HepG2 (cell line): Measurements from ENCODE around the gene GPR137. TPM values are rescaled to one million over a fixed set of nuclear protein-coding genes. Genes with fewer than 3 reads are reported as not detected.

Source experiments
- AKNA ChIP-seq: sonication (generic); formaldehyde crosslinking; IDR thresholded peaks from 2 replicates; pipeline ENCODE4 v1.4.0; 2020; ENCODE audit warnings: missing genetic modification reagents, borderline replicate concordance
- CEBPG ChIP-seq: IDR thresholded peaks from 2 replicates; pipeline ENCODE4 v1.6.1; 2016
- GZF1 ChIP-seq: sonication (generic); formaldehyde crosslinking; IDR thresholded peaks from 2 replicates; pipeline ENCODE4 v1.5.1; 2020; ENCODE audit warnings: mild to moderate bottlenecking, missing genetic modification reagents
- KDM5A ChIP-seq: fragments of 200-600 bp; sonication (generic); IDR thresholded peaks from 2 replicates; pipeline ENCODE4 v1.7.0; 2018; ENCODE audit warnings: antibody characterized with exemption, mild to moderate bottlenecking, low read length, borderline replicate concordance
- MIXL1 ChIP-seq: IDR thresholded peaks from 2 replicates; pipeline ENCODE4 v1.6.1; 2016
- POLR2AphosphoS2 ChIP-seq: IDR thresholded peaks from 2 replicates; pipeline ENCODE4 v1.6.1; 2011; ENCODE audit warnings: low read depth, low read length, improper control_type of control experiment
- SPEN ChIP-seq: sonication (generic); formaldehyde crosslinking; IDR thresholded peaks from 2 replicates; pipeline ENCODE4 v1.5.1; 2020; ENCODE audit warnings: low read depth, mild to moderate bottlenecking, missing genetic modification reagents
- TFAP4 ChIP-seq: sonication (generic); IDR thresholded peaks from 2 replicates; pipeline ENCODE4 v1.6.1; 2016; ENCODE audit warnings: low read depth, borderline replicate concordance
- TGIF2 ChIP-seq: IDR thresholded peaks from 2 replicates; pipeline ENCODE4 v1.6.1; 2016; ENCODE audit warnings: control low read depth, missing compliant biosample characterization
- ZIK1 ChIP-seq: sonication (generic); formaldehyde crosslinking; IDR thresholded peaks from 2 replicates; pipeline ENCODE4 v1.5.0; 2020; ENCODE audit warnings: mild to moderate bottlenecking, low read depth, missing genetic modification reagents, borderline replicate concordance
- ZNF30 ChIP-seq: sonication (generic); formaldehyde crosslinking; IDR thresholded peaks from 2 replicates; pipeline ENCODE4 v1.5.0; 2020; ENCODE audit warnings: mild to moderate bottlenecking, missing genetic modification reagents
- ZNF367 ChIP-seq: sonication (generic); formaldehyde crosslinking; IDR thresholded peaks from 2 replicates; pipeline ENCODE4 v1.4.0; 2020; ENCODE audit warnings: missing genetic modification reagents, borderline replicate concordance
- ZNF430 ChIP-seq: sonication (generic); formaldehyde crosslinking; IDR thresholded peaks from 2 replicates; pipeline ENCODE4 v1.9.0; 2021; ENCODE audit warnings: mild to moderate bottlenecking, missing genetic modification reagents
- ZNF572 ChIP-seq: sonication (generic); formaldehyde crosslinking; IDR thresholded peaks from 2 replicates; pipeline ENCODE4 v1.5.1; 2020; ENCODE audit warnings: mild to moderate bottlenecking, missing genetic modification reagents
- ZNF660 ChIP-seq: sonication (generic); formaldehyde crosslinking; IDR thresholded peaks from 2 replicates; pipeline ENCODE4 v1.5.1; 2020; ENCODE audit warnings: mild to moderate bottlenecking, low read depth, missing genetic modification reagents, borderline replicate concordance
- ZNF839 ChIP-seq: sonication (generic); formaldehyde crosslinking; IDR thresholded peaks from 2 replicates; pipeline ENCODE4 v1.4.0; 2020; ENCODE audit warnings: missing genetic modification reagents, mild to moderate bottlenecking, borderline replicate concordance
- ZSCAN9 ChIP-seq: IDR thresholded peaks from 2 replicates; pipeline ENCODE4 v1.6.1; 2016; ENCODE audit warnings: borderline replicate concordance
- polyA plus RNA-seq, 8 experiments: library from polyadenylated mRNA; depleted of rRNA in 3 of 8; stranded (reverse) in 7 of 8; unstranded in 1 of 8; fragments of >200 nt; fragmentation: Illumina TruSeq in 4 of 8; extraction: Trizol in 4 of 8; gene quantifications; 2 replicates each; pipeline versions ENCODE4 v1.2.1 to v1.2.3, GENCODE V29; 2011 to 2016; ENCODE audit warnings: low read depth in 4 of 8, missing spikeins in 1 of 8, mixed read lengths in 1 of 8; ENCODE audit not compliant: insufficient read depth in 1 of 8
- total RNA-seq, 5 experiments: library from RNA; depleted of rRNA; stranded (reverse); fragments of >200 nt; fragmentation: Illumina TruSeq; extraction: Trizol; gene quantifications; 2 replicates each; pipeline ENCODE4 v1.2.3, GENCODE V29; 2016; ENCODE audit warnings: low read depth in 1 of 5
- TF ChIP-seq, protein P1 (sequence below): IDR thresholded peaks from 2 replicates; pipeline ENCODE4 v1.6.1; 2016; ENCODE audit warnings: low read depth, control low read depth
- TF ChIP-seq, protein P2 (sequence below): sonication (generic); formaldehyde crosslinking; IDR thresholded peaks from 2 replicates; pipeline ENCODE4 v1.4.0; 2020; ENCODE audit warnings: missing genetic modification reagents

Gene GPR137
- total and polyA plus RNA-seq, 2 of the 13 experiments (the other 11 are each of a cell fraction or from before 2014, with no cell fraction given): 8.5 to 13.2 TPM

- TF ChIP-seq AKNA (CRISPR knock-in tag) (no peak), ZNF839 (CRISPR knock-in tag) (no peak; the same call in none of the 2 replicates), CEBPG (CRISPR knock-in tag) (peak; percentile 88), ZSCAN9 (no peak), ZNF660 (CRISPR knock-in tag) (no peak), KDM5A (no peak; the same call in 1 of the 2 replicates), ZNF30 (CRISPR knock-in tag) (peak; percentile 54; the same call in 1 of the 2 replicates), ZNF572 (CRISPR knock-in tag) (peak; percentile 19; the same call in 1 of the 2 replicates), POLR2AphosphoS2 (no peak), ZNF367 (0 out of 2 replicates have a peak, but pooled peaks have one; percentile 21), ZNF430 (CRISPR knock-in tag) (no peak), TFAP4 (no peak), GZF1 (0 out of 2 replicates have a peak, but pooled peaks have one; percentile 65), MIXL1 (CRISPR knock-in tag) (0 out of 2 replicates have a peak, but pooled peaks have one; percentile 40), TGIF2 (CRISPR knock-in tag) (no peak; the same call in 1 of the 2 replicates), ZIK1 (CRISPR knock-in tag) (no peak; the same call in 1 of the 2 replicates), SPEN (no peak; the same call in none of the 2 replicates)
- TF ChIP-seq, protein P1, sequence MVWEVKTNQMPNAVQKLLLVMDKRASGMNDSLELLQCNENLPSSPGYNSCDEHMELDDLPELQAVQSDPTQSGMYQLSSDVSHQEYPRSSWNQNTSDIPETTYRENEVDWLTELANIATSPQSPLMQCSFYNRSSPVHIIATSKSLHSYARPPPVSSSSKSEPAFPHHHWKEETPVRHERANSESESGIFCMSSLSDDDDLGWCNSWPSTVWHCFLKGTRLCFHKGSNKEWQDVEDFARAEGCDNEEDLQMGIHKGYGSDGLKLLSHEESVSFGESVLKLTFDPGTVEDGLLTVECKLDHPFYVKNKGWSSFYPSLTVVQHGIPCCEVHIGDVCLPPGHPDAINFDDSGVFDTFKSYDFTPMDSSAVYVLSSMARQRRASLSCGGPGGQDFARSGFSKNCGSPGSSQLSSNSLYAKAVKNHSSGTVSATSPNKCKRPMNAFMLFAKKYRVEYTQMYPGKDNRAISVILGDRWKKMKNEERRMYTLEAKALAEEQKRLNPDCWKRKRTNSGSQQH: no peak; the same call in 1 of the 2 replicates
- TF ChIP-seq, protein P2, sequence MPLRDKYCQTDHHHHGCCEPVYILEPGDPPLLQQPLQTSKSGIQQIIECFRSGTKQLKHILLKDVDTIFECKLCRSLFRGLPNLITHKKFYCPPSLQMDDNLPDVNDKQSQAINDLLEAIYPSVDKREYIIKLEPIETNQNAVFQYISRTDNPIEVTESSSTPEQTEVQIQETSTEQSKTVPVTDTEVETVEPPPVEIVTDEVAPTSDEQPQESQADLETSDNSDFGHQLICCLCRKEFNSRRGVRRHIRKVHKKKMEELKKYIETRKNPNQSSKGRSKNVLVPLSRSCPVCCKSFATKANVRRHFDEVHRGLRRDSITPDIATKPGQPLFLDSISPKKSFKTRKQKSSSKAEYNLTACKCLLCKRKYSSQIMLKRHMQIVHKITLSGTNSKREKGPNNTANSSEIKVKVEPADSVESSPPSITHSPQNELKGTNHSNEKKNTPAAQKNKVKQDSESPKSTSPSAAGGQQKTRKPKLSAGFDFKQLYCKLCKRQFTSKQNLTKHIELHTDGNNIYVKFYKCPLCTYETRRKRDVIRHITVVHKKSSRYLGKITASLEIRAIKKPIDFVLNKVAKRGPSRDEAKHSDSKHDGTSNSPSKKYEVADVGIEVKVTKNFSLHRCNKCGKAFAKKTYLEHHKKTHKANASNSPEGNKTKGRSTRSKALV (CRISPR knock-in tag): peak; percentile 23
Observed at GRCh38 chr11:64269540-64270220, 16.0 kb upstream of the GPR137 start (continued).
